Activated CD8-positive, alpha-beta memory T cell treated with anti-CD3 and anti-CD28 coated beads, Interleukin-2, amount 50 U/mL, for 1 hour (primary cell): ENCODE measurements around the gene TBC1D3.
"Not testable (repeated sequence)": the region's sequence is repeated elsewhere in the genome, so short reads cannot be mapped to it uniquely, and the experiment has no call there.

Experiments used
- DNase-seq: peaks from one replicate; pipeline ENCODE4 v3.0.0-alpha.2; 2020; ENCODE audit errors: extremely low read depth

TBC1D3 gene

GRCh38 chr17:38192455-38192854, at the start of gene TBC1D3:
Gene TBC1D3, minus strand, starts transcription at chr17:38192555. Its CDS starts 1,526 bp downstream, at chr17:38191029.
- DNase-seq, result not testable (repeated sequence)

GRCh38 chr17:38232790-38233189, 40.4 kb upstream of the TBC1D3 start:
- DNase-seq, result not testable (repeated sequence)

- DNase-seq, result not testable (repeated sequence)
Measured at GRCh38 chr17:38225844-38226495, 33.6 kb upstream of the TBC1D3 start.

GRCh38 chr17:38220867-38221266, 28.5 kb upstream of the TBC1D3 start:
- not testable (repeated sequence) for DNase-seq

GRCh38 chr17:38200271-38200670, 7.9 kb upstream of the TBC1D3 start:
- DNase-seq, result not testable (repeated sequence)

- not testable (repeated sequence) for DNase-seq
Measured at GRCh38 chr17:38134860-38135259, 57.5 kb downstream of the TBC1D3 start.
